ENCODE measurements around the gene FEM1C. TPM values are rescaled to one million over a fixed set of nuclear protein-coding genes. Genes with fewer than 3 reads are reported as not detected.

The FEM1C gene, protein sequence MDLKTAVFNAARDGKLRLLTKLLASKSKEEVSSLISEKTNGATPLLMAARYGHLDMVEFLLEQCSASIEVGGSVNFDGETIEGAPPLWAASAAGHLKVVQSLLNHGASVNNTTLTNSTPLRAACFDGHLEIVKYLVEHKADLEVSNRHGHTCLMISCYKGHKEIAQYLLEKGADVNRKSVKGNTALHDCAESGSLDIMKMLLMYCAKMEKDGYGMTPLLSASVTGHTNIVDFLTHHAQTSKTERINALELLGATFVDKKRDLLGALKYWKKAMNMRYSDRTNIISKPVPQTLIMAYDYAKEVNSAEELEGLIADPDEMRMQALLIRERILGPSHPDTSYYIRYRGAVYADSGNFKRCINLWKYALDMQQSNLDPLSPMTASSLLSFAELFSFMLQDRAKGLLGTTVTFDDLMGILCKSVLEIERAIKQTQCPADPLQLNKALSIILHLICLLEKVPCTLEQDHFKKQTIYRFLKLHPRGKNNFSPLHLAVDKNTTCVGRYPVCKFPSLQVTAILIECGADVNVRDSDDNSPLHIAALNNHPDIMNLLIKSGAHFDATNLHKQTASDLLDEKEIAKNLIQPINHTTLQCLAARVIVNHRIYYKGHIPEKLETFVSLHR
- 6.1 to 7.6 TPM (median 6.1 TPM) in 5 replicates for total RNA-seq (2022; extraction: Qiagen RNA extraction; ENCODE audit: low read depth)

DNA sequence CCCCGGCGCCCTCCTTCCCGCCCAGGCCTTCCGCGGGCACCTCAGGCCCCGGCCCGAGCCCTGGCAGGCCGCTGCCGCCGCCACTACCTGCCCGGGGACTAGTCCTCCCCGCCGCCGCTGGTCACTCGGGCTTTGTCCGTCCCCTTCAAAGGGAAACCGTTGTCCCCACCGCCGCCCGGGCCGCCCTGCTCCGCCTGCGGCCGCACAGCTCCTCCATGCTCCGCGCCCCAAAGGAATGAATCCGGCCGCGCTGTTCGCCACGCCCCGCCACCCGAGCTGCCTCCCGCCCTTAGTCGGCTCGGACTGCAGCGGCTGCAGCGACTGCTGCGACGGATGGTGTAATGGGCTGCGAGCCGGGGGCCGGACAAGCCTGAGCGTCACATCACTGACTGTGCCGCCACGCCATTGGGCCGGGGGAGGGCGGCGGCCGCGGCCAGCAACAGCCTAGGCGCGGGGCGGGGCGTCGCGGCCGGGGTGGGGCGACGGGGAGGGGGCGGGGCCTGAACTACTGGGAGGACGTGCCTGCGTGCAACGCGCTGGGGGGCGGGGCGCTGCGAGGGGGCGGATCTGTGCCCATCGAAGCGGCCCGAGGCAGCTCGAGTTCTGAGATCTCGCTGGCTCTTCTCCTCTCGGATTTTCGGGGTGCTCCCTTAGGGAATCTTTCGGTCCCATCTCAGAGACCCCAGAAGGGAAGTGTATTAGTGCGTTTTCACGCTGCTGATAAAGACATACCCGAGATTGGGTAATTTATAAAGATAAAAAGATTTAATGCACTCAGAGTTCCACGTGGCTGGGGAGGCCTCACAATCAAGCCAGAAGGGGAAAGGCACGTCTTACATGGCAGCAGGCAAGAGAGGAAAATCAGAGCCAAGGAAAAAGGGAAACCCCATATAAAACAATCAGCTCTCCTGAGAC lies at the start of gene FEM1C:
Gene FEM1C, minus strand, starts transcription at position 340 of the 915 bp plus-strand sequence. CDS start 1,282 bp downstream, outside the sequence.

Other genes starting within 250 kb of the FEM1C start
- gene CCDC112, start 248.1 kb downstream of the FEM1C start, total RNA-seq (2022; extraction: Qiagen RNA extraction; ENCODE audit: low read depth): 6.2 to 11.9 TPM (median 7.3 TPM) in 5 replicates
- gene TICAM2, start 57.7 kb upstream of the FEM1C start, total RNA-seq (2022; extraction: Qiagen RNA extraction; ENCODE audit: low read depth): 0.46 to 1.1 TPM (median 1.0 TPM) in 5 replicates
- 48.5 to 73.3 TPM (median 56.2 TPM) in 5 replicates for gene TMED7, start 81.3 kb upstream of the FEM1C start, total RNA-seq (2022; extraction: Qiagen RNA extraction; ENCODE audit: low read depth)